Spinal cord (tissue), 10 donors: ENCODE data around the gene C1orf50. TPM values are rescaled to one million over a fixed set of nuclear protein-coding genes. Genes with fewer than 3 reads are reported as not detected.

Experiments
- DNase-seq, 6 donors: peaks; one replicate each; pipeline versions ENCODE4 v3.0.0 to v3.0.0-alpha.2; 2013 to 2015; ENCODE audit warnings: low spot score in 6 of 6, low read depth in 4 of 6
- H3K27ac ChIP-seq: one replicate; pipeline ENCODE4 v1.5.1; 2013; ENCODE audit warnings: low read depth, low read length, control low read depth
- H3K27me3 ChIP-seq: one replicate; pipeline ENCODE4 v1.6.1; 2013; ENCODE audit warnings: low read length; ENCODE audit not compliant: control insufficient read depth, insufficient read depth
- H3K36me3 ChIP-seq: one replicate; pipeline ENCODE4 v1.6.1; 2013; ENCODE audit warnings: low read length; ENCODE audit not compliant: control insufficient read depth, insufficient read depth
- H3K4me1 ChIP-seq: one replicate; pipeline ENCODE4 v1.6.1; 2013; ENCODE audit warnings: low read length; ENCODE audit not compliant: control insufficient read depth, insufficient read depth
- H3K4me3 ChIP-seq: one replicate; pipeline ENCODE4 v1.5.1; 2013; ENCODE audit warnings: low read depth, low read length, control low read depth
- H3K9me3 ChIP-seq: one replicate; pipeline ENCODE4 v1.6.1; 2013; ENCODE audit warnings: low read length; ENCODE audit not compliant: control insufficient read depth, insufficient read depth
- WGBS: methylation state at CpG from one replicate; pipeline ENCODE4 v1.1.5; 2013; ENCODE audit warnings: missing lambda C conversion rate; ENCODE audit not compliant: insufficient coverage; 5-methylcytosine and 5-hydroxymethylcytosine counted together
- polyA plus RNA-seq, 2 donors: library from polyadenylated mRNA; unstranded; fragments of 120-200 nt; gene quantifications; one replicate each; pipeline ENCODE4 v1.2.1, GENCODE V29; 2013; ENCODE audit not compliant: insufficient read length in 2 of 2
- total RNA-seq, 2 donors: library from RNA; depleted of rRNA in 1 of 2; stranded (reverse); fragments of 120-200 nt in 1 of 2; fragments of >200 nt in 1 of 2; gene quantifications; one replicate each; pipeline versions ENCODE4 v1.2.3 to v1.2.4, GENCODE V29; 2013 to 2014
- donor health status: healthy.

C1orf50 gene
- total and polyA plus RNA-seq, 4 donors, result 6.7 to 15.2 (median 9.3) TPM

GRCh38 chr1:42732126-42732680, 34.8 kb upstream of the C1orf50 start:
- peaks cover 13% of the 10 kb centered on the region for H3K4me1 ChIP-seq
- no peak overlapping the region for H3K4me3 ChIP-seq
- no peak for DNase-seq
- H3K27me3 ChIP-seq, result no peaks in the 10 kb centered on the region
- WGBS, result 92% methylated on average over 8 of the region's 10 CpGs
- H3K27ac ChIP-seq, result no peak overlapping the region
- H3K36me3 ChIP-seq, result peaks cover 10% of the 10 kb centered on the region
- H3K9me3 ChIP-seq, result no peaks in the 10 kb centered on the region

GRCh38 chr1:42733415-42734200, 33.4 kb upstream of the C1orf50 start:
- no peak overlapping the region for H3K4me3 ChIP-seq
- H3K27ac ChIP-seq, result no peak overlapping the region
- no peak for DNase-seq
- H3K4me1 ChIP-seq, result peaks cover 13% of the 10 kb centered on the region
- H3K27me3 ChIP-seq, result no peaks in the 10 kb centered on the region
- H3K36me3 ChIP-seq, result peaks cover 10% of the 10 kb centered on the region
- no peaks in the 10 kb centered on the region for H3K9me3 ChIP-seq
- 89% methylated on average over 9 of the region's 12 CpGs for WGBS

- Histone ChIP-seq H3K9me3 (no peaks in the 10 kb centered on the region), H3K27ac (no peak overlapping the region), H3K36me3 (peaks cover 10% of the 10 kb centered on the region), H3K4me1 (peaks cover 18% of the 10 kb centered on the region), H3K4me3 (no peak overlapping the region), H3K27me3 (no peaks in the 10 kb centered on the region)
- 78% methylated on average over 3 of the region's 7 CpGs for WGBS
- no peak for DNase-seq
Observed at GRCh38 chr1:42734201-42735035, 32.6 kb upstream of the C1orf50 start.

- WGBS, result 84% methylated on average over 10 of the region's 11 CpGs
- DNase-seq, result no peak
- H3K27ac ChIP-seq, result no peak overlapping the region
Observed at GRCh38 chr1:42735056-42735455, 32.0 kb upstream of the C1orf50 start.

GRCh38 chr1:42735477-42736105, 31.5 kb upstream of the C1orf50 start:
- Histone ChIP-seq H3K4me3 (no peak overlapping the region), H3K36me3 (peaks cover 10% of the 10 kb centered on the region), H3K9me3 (no peaks in the 10 kb centered on the region), H3K27me3 (no peaks in the 10 kb centered on the region), H3K4me1 (peaks cover 30% of the 10 kb centered on the region), H3K27ac (no peak overlapping the region)
- WGBS, result 87% methylated on average over 12 of the region's 14 CpGs
- DNase-seq, result no peak

More at GRCh38 chr1:42735056-42735455, 32.0 kb upstream of the C1orf50 start:
- Histone ChIP-seq H3K36me3 (peaks cover 10% of the 10 kb centered on the region), H3K27me3 (no peaks in the 10 kb centered on the region), H3K9me3 (no peaks in the 10 kb centered on the region), H3K4me3 (no peak overlapping the region), H3K4me1 (peaks cover 25% of the 10 kb centered on the region)

- 85% methylated on average over 2 of the region's 4 CpGs for WGBS
- Histone ChIP-seq H3K9me3 (no peaks in the 10 kb centered on the region), H3K4me3 (no peak overlapping the region), H3K36me3 (peaks cover 10% of the 10 kb centered on the region), H3K27ac (no peak overlapping the region), H3K4me1 (peaks cover 36% of the 10 kb centered on the region), H3K27me3 (no peaks in the 10 kb centered on the region)
- DNase-seq, result no peak
Observed at GRCh38 chr1:42736152-42736551, 30.9 kb upstream of the C1orf50 start.

- Histone ChIP-seq H3K27me3 (no peaks in the 10 kb centered on the region), H3K9me3 (no peaks in the 10 kb centered on the region), H3K36me3 (peaks cover 10% of the 10 kb centered on the region), H3K4me3 (no peak overlapping the region), H3K27ac (no peak overlapping the region), H3K4me1 (peaks cover 41% of the 10 kb centered on the region)
- no peak for DNase-seq
- 77% methylated on average over 5 of the region's 8 CpGs for WGBS
Observed at GRCh38 chr1:42736571-42737200, 30.4 kb upstream of the C1orf50 start.

GRCh38 chr1:42737257-42737656, 29.8 kb upstream of the C1orf50 start:
- H3K27ac ChIP-seq, result no peak overlapping the region
- H3K4me1 ChIP-seq, result peaks cover 47% of the 10 kb centered on the region
- no peak for DNase-seq
- H3K9me3 ChIP-seq, result no peaks in the 10 kb centered on the region
- H3K36me3 ChIP-seq, result peaks cover 10% of the 10 kb centered on the region
- H3K27me3 ChIP-seq, result no peaks in the 10 kb centered on the region
- 81% methylated on average over 5 of the region's 5 CpGs for WGBS
- H3K4me3 ChIP-seq, result no peak overlapping the region
